Stimulated activated naive CD4-positive, alpha-beta T cell treated with Interleukin-2 at 50 U/mL for 16 hours (primary cell): ENCODE results near the gene RNU1-1.
"Not testable (repeated sequence)": the region's sequence is repeated elsewhere in the genome, so short reads cannot be mapped to it uniquely, and the experiment has no call there.

Source experiments
- DNase-seq: peaks from one replicate; lab custom pipeline; 2025; lab: John Stamatoyannopoulos, UW

RNU1-1 gene

GRCh38 chr1:16514107-16515055, at the start of gene RNU1-1:
Gene RNU1-1, minus strand, starts transcription at chr1:16514285.
- DNase-seq, result peak; percentile 65

GRCh38 chr1:16561035-16561434, 47.0 kb upstream of the RNU1-1 start:
- DNase-seq, result not testable (repeated sequence)

- DNase-seq, result not testable (repeated sequence)
Observed at GRCh38 chr1:16560498-16560897, 46.4 kb upstream of the RNU1-1 start.

GRCh38 chr1:16559688-16560087, 45.6 kb upstream of the RNU1-1 start:
- not testable (repeated sequence) for DNase-seq

- DNase-seq, result not testable (repeated sequence)
Observed at GRCh38 chr1:16557034-16557433, 42.9 kb upstream of the RNU1-1 start.

- not testable (repeated sequence) for DNase-seq
Observed at GRCh38 chr1:16553244-16553643, 39.2 kb upstream of the RNU1-1 start.

- not testable (repeated sequence) for DNase-seq
Observed at GRCh38 chr1:16550212-16550918, 36.3 kb upstream of the RNU1-1 start.

GRCh38 chr1:16549545-16549944, 35.5 kb upstream of the RNU1-1 start:
- DNase-seq, result not testable (repeated sequence)

GRCh38 chr1:16547502-16548241, 33.6 kb upstream of the RNU1-1 start:
- DNase-seq, result not testable (repeated sequence)

- not testable (repeated sequence) for DNase-seq
Observed at GRCh38 chr1:16545682-16546095, 31.6 kb upstream of the RNU1-1 start.

- not testable (repeated sequence) for DNase-seq
Observed at GRCh38 chr1:16540421-16540893, 26.4 kb upstream of the RNU1-1 start.

GRCh38 chr1:16537528-16537927, 23.4 kb upstream of the RNU1-1 start:
- DNase-seq, result not testable (repeated sequence)

GRCh38 chr1:16536796-16537195, 22.7 kb upstream of the RNU1-1 start:
- DNase-seq, result not testable (repeated sequence)

GRCh38 chr1:16535898-16536297, 21.8 kb upstream of the RNU1-1 start:
- not testable (repeated sequence) for DNase-seq

GRCh38 chr1:16535487-16535886, 21.4 kb upstream of the RNU1-1 start:
- not testable (repeated sequence) for DNase-seq

GRCh38 chr1:16534829-16535456, 20.9 kb upstream of the RNU1-1 start:
- DNase-seq, result not testable (repeated sequence)

- not testable (repeated sequence) for DNase-seq
Observed at GRCh38 chr1:16534239-16534828, 20.2 kb upstream of the RNU1-1 start.

GRCh38 chr1:16532235-16532991, 18.3 kb upstream of the RNU1-1 start:
- not testable (repeated sequence) for DNase-seq

- DNase-seq, result not testable (repeated sequence)
Observed at GRCh38 chr1:16528338-16528737, 14.3 kb upstream of the RNU1-1 start.

- DNase-seq, result not testable (repeated sequence)
Observed at GRCh38 chr1:16525769-16526168, 11.7 kb upstream of the RNU1-1 start.
